Endodermal cell (in vitro differentiated cells): ENCODE data around the gene ARNT2. TPM values are rescaled to one million over a fixed set of nuclear protein-coding genes. Genes with fewer than 3 reads are reported as not detected.

Source experiments
- DNase-seq: peaks from one replicate; pipeline ENCODE4 v3.0.0-alpha.2; 2017
- H3K27ac ChIP-seq: 2 replicates; pipeline ENCODE4 v1.5.1; 2013; ENCODE audit warnings: mild to moderate bottlenecking, low read depth, low read length, moderate library complexity
- H3K27me3 ChIP-seq: 2 replicates; pipeline ENCODE4 v1.6.1; 2013; ENCODE audit warnings: mild to moderate bottlenecking, low read length, moderate library complexity; ENCODE audit not compliant: insufficient read depth, control insufficient read depth, poor library complexity, severe bottlenecking
- H3K36me3 ChIP-seq: 2 replicates; pipeline ENCODE4 v1.7.0; 2013; ENCODE audit warnings: mild to moderate bottlenecking, low read length, moderate library complexity; ENCODE audit not compliant: control insufficient read depth, insufficient read depth
- H3K4me1 ChIP-seq: one replicate; pipeline ENCODE4 v1.7.0; 2013; ENCODE audit warnings: low read length; ENCODE audit not compliant: control insufficient read depth, insufficient read depth
- H3K4me3 ChIP-seq: 2 replicates; pipeline ENCODE4 v1.5.1; 2013; ENCODE audit warnings: mild to moderate bottlenecking, low read length, moderate library complexity
- H3K9ac ChIP-seq: 2 replicates; pipeline ENCODE4 v1.6.1; 2013; ENCODE audit warnings: mild to moderate bottlenecking, low read length, moderate library complexity; ENCODE audit not compliant: poor library complexity, severe bottlenecking; ENCODE audit errors: extremely low read depth
- H3K9me3 ChIP-seq: 2 replicates; pipeline ENCODE4 v1.6.1; 2013; ENCODE audit warnings: mild to moderate bottlenecking, low read length, moderate library complexity; ENCODE audit not compliant: control insufficient read depth
- H3K27ac Mint-ChIP-seq: 2 replicates; pipeline ENCODE4 v1.8.0; 2020; ENCODE audit warnings: mixed read lengths
- H3K27me3 Mint-ChIP-seq: 2 replicates; pipeline ENCODE4 v1.8.0; 2021; ENCODE audit warnings: mild to moderate bottlenecking, mixed read lengths; ENCODE audit not compliant: insufficient read depth
- H3K36me3 Mint-ChIP-seq: 2 replicates; pipeline ENCODE4 v1.8.0; 2020; ENCODE audit warnings: low read depth, mixed read lengths
- H3K4me1 Mint-ChIP-seq: 2 replicates; pipeline ENCODE4 v1.8.0; 2020; ENCODE audit warnings: mixed read lengths
- H3K4me3 Mint-ChIP-seq: 2 replicates; pipeline ENCODE4 v1.8.0; 2020; ENCODE audit warnings: mild to moderate bottlenecking, moderate library complexity, mixed read lengths
- H3K9me3 Mint-ChIP-seq: 2 replicates; pipeline ENCODE4 v1.8.0; 2020; ENCODE audit warnings: mild to moderate bottlenecking, mixed read lengths
- CTCF ChIP-seq: fragments of 200-600 bp; sonication (generic); conservative IDR thresholded peaks from 2 replicates; pipeline ENCODE4 v1.5.0; 2021; ENCODE audit warnings: antibody characterized with exemption, mild to moderate bottlenecking
- WGBS, 2 experiments: methylation state at CpG; one replicate each; pipeline versions ENCODE4 v1.1.5 to v1.1.7; 2013; ENCODE audit warnings: missing lambda C conversion rate in 2 of 2, mixed read lengths in 1 of 2; ENCODE audit not compliant: insufficient coverage in 1 of 2, insufficient read length in 1 of 2; 5-methylcytosine and 5-hydroxymethylcytosine counted together
- total RNA-seq, 2 donors: library from RNA; stranded (reverse); fragmentation: NEBNext Ultra II Directional in 1 of 2; extraction: Animal tissue kit (Norgen Biotek cat#: 25700) in 1 of 2; gene quantifications; 2 replicates in 1 of 2; 3 replicates in 1 of 2; pipeline ENCODE4 v1.2.1, GENCODE V29; 2021

ARNT2 gene
- total RNA-seq, 2 donors from 2014 or later, result 8.0 to 15.9 TPM

DNA sequence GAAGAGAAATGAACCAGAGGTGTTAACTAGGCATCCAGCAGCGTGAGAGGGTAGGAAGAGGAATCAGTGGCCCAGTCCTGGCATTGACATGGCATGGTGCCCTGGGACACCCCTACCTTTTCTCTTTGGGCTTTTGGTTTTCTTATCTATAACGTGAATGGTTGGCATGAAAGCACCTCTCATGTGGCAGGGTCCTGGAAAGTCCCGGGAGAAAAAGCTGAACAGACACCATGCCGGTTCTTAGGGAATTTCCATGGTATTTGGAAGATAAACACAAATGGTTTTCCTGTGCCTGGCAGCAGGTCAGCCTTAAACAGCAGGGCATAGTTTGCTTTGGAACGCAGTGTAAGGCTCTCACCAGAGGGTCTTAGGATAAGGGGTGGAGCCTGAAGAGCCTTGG lies 15.4 kb downstream of the ARNT2 start:
- Mint-ChIP-seq H3K4me3 (no peak overlapping the region), H3K27me3 (no peaks in the 10 kb centered on the region), H3K9me3 (no peaks in the 10 kb centered on the region), H3K36me3 (no peaks in the 10 kb centered on the region), H3K27ac (no peak overlapping the region), H3K4me1 (no peaks in the 10 kb centered on the region)
- Histone ChIP-seq H3K4me1 (no peaks in the 10 kb centered on the region), H3K36me3 (no peaks in the 10 kb centered on the region), H3K27me3 (no peaks in the 10 kb centered on the region), H3K9me3 (no peaks in the 10 kb centered on the region), H3K4me3 (no peak overlapping the region), H3K27ac (no peak overlapping the region), H3K9ac (no peak overlapping the region)
- TF ChIP-seq CTCF, result no peak
- WGBS, 2 experiments, result 91 to 95% methylated on average over 4 to 5 of the region's 5 CpGs
- DNase-seq, result no peak

DNA sequence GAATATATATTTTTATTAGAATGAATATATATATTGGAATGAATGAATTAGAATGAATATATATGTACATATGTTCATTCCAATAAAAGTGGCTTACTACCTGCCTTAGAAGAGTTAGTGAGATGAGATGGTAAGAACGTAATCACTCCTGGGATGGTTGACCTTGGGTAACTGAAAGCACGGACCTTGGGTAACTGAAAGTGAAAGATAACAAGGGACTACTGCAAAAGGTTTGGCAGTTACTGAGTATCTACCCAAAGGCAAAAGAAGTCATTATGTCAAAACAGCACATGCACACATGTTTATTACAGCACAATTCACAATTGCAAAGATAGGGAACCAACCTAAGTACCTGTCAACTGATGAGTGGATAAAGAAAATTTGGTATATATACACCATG lies 16.5 kb downstream of the ARNT2 start:
- Mint-ChIP-seq H3K36me3 (no peaks in the 10 kb centered on the region), H3K27me3 (no peaks in the 10 kb centered on the region), H3K4me1 (no peaks in the 10 kb centered on the region), H3K4me3 (no peak overlapping the region), H3K9me3 (no peaks in the 10 kb centered on the region), H3K27ac (no peak overlapping the region)
- no peak overlapping the region for H3K27ac ChIP-seq
- H3K9ac ChIP-seq, result no peak overlapping the region
- no peak for DNase-seq
- no peaks in the 10 kb centered on the region for H3K4me1 ChIP-seq
- TF ChIP-seq CTCF, result no peak
- no peak overlapping the region for H3K4me3 ChIP-seq
- 43 to 50% methylated on average over 2 of the region's 2 CpGs for WGBS, 2 experiments
- H3K9me3 ChIP-seq, result no peaks in the 10 kb centered on the region
- H3K36me3 ChIP-seq, result no peaks in the 10 kb centered on the region
- H3K27me3 ChIP-seq, result no peaks in the 10 kb centered on the region

- Mint-ChIP-seq H3K27me3 (no peaks in the 10 kb centered on the region), H3K9me3 (no peaks in the 10 kb centered on the region), H3K27ac (no peak overlapping the region), H3K4me3 (no peak overlapping the region), H3K36me3 (no peaks in the 10 kb centered on the region), H3K4me1 (no peaks in the 10 kb centered on the region)
- H3K4me1 ChIP-seq, result no peaks in the 10 kb centered on the region
- H3K9ac ChIP-seq, result no peak overlapping the region
- H3K4me3 ChIP-seq, result no peak overlapping the region
- TF ChIP-seq CTCF, result no peak
- no peaks in the 10 kb centered on the region for H3K9me3 ChIP-seq
- 95 to 100% methylated on average over 3 to 4 of the region's 4 CpGs for WGBS, 2 experiments
- H3K36me3 ChIP-seq, result no peaks in the 10 kb centered on the region
- no peak for DNase-seq
- no peak overlapping the region for H3K27ac ChIP-seq
- no peaks in the 10 kb centered on the region for H3K27me3 ChIP-seq
Observed at GRCh38 chr15:80423215-80423614, 19.0 kb downstream of the ARNT2 start.
